ENCODE data around the gene OR5AK2. TPM values are rescaled to one million over a fixed set of nuclear protein-coding genes. Genes with fewer than 3 reads are reported as not detected.

OR5AK2 gene
- total RNA-seq: not detected

GRCh38 chr11:56988614-56989013 is at the start of gene OR5AK2:
TSS of gene OR5AK2 (plus strand) at chr11:56988914. CDS start at chr11:56988914, 0 bp downstream.

Other genes with a start within 250 kb of the OR5AK2 start
- gene OR9G4, start 240.2 kb upstream of the OR5AK2 start, total RNA-seq: not detected
- gene LRRC55, start 193.0 kb downstream of the OR5AK2 start, total RNA-seq: not detected
- not detected for gene APLNR, start 248.3 kb downstream of the OR5AK2 start, total RNA-seq